Right lobe of liver (tissue), 6 donors: ENCODE results near the gene SNX30. TPM values are rescaled to one million over a fixed set of nuclear protein-coding genes. Genes with fewer than 3 reads are reported as not detected.

Source experiments
- ATAC-seq, 4 donors: fragments of 200-7000 bp; cut with Tn5 transposase; one replicate each; pipeline ENCODE4 v1.9.1; 2020; ENCODE audit warnings: mild to moderate bottlenecking in 4 of 4, moderate library complexity in 4 of 4
- DNase-seq, 3 donors: peaks; one replicate each; pipeline ENCODE4 v3.0.0-alpha.2; 2020
- H3K27ac ChIP-seq, 3 donors: fragments of 200-600 bp; one replicate each; pipeline ENCODE4 v1.8.0; 2022
- H3K27me3 ChIP-seq, 2 donors: fragments of 200-600 bp; one replicate each; pipeline ENCODE4 v1.8.0; 2022
- H3K36me3 ChIP-seq, 4 donors: fragments of 200-600 bp; sonication (generic) in 1 of 4; one replicate each; pipeline versions ENCODE4 v1.5.1 to v1.8.0; 2017 to 2022; ENCODE audit warnings: control low read depth in 1 of 4
- H3K4me1 ChIP-seq, 4 donors: fragments of 200-600 bp; sonication (generic) in 1 of 4; one replicate each; pipeline versions ENCODE4 v1.5.1 to v1.8.0; 2017 to 2022; ENCODE audit warnings: control low read depth in 1 of 4
- H3K4me3 ChIP-seq, 3 donors: fragments of 200-600 bp; one replicate each; pipeline ENCODE4 v1.8.0; 2022
- H3K9me3 ChIP-seq, 4 donors: fragments of 200-600 bp; sonication (generic) in 1 of 4; one replicate each; pipeline versions ENCODE4 v1.5.1 to v1.8.0; 2017 to 2022; ENCODE audit warnings: control low read depth in 1 of 4
- POLR2A ChIP-seq: fragments of 450-650 bp; IDR thresholded peaks from one replicate; pipeline ENCODE4 v1.6.1; 2017; ENCODE audit warnings: antibody characterized with exemption, mild to moderate bottlenecking
- WGBS: methylation state at CpG from one replicate; pipeline ENCODE4 v1.1.6; 2018; ENCODE audit warnings: low coverage, low lambda C conversion rate; ENCODE audit not compliant: insufficient coverage; ENCODE audit errors: missing lambda C conversion rate; 5-methylcytosine and 5-hydroxymethylcytosine counted together
- intact Hi-C, 2 donors: fragments of 100-400 bp; cut with DNase I; formaldehyde crosslinking; loops; one replicate each; pipeline versions ENCODE4 v1.11.2 to v1.14.1; 2022
- total RNA-seq, 6 experiments: library from RNA; depleted of rRNA in 2 of 6; stranded (reverse); fragments of >200 nt in 2 of 6; fragmentation: NEBNext Ultra II Directional in 3 of 6; extraction: Animal tissue kit (Norgen Biotek cat#: 25700) in 3 of 6; gene quantifications; one replicate each; pipeline versions ENCODE4 v1.1.0 to v1.2.4, GENCODE V29; 2016 to 2023
- TF ChIP-seq, protein P1 (sequence below), 4 donors: fragments of 200-600 bp in 3 of 4; fragments of 450-650 bp in 1 of 4; IDR thresholded peaks; one replicate each; pipeline versions ENCODE4 v1.5.1 to v1.8.0; 2016 to 2022; ENCODE audit warnings: antibody characterized with exemption in 4 of 4, mild to moderate bottlenecking in 2 of 4
- donor health status: DM: no; HTN: yes; CAD: no.
- donor health status: DM: no; HTN: no; CAD: no.
- donor health status: DM: no; HTN: no; CAD: no.
- donor health status: DM: no; HTN: yes; CAD: no.
- donor health status: DM: no; HTN: yes; CAD: no.

Gene SNX30
- total RNA-seq, 6 experiments from 2014 or later, result 5.2 to 9.0 (median 7.5) TPM

DNA sequence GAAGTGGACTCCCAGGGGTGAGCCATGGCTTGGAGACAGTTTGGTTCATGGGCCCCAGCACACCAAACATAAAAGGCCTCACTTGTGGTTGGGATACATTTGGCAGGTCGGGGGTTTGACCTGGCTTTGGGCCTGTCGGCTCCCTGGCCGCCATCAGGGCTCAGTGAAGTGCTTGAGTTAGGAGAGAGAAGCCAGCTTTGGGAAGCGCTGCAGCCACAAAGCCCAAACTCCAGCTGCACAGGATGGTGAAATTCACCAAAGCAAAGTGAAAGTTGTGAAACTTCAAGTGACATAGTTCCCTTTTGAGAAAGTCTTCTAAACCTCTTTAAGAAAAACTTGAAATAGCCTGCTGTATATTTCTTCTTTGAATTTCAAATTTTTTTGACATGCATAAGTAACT lies 112.7 kb downstream of the SNX30 start:
- ATAC-seq, result peak; percentile 26 to 46 (median 30)
- Histone ChIP-seq H3K9me3 (no peaks in the 10 kb centered on the region), H3K27ac (no peak overlapping the region), H3K36me3 (no peaks in the 10 kb centered on the region), H3K4me3 (no peak overlapping the region), H3K4me1 (peaks cover 0 to 10% (median 0%) of the 10 kb centered on the region in 4 donors), H3K27me3 (no peaks in the 10 kb centered on the region)
- WGBS, result 0% methylated on average over 1 of the region's 4 CpGs
- intact Hi-C loops, result no loop called here
- DNase-seq, result no peak
- TF ChIP-seq, protein P1, sequence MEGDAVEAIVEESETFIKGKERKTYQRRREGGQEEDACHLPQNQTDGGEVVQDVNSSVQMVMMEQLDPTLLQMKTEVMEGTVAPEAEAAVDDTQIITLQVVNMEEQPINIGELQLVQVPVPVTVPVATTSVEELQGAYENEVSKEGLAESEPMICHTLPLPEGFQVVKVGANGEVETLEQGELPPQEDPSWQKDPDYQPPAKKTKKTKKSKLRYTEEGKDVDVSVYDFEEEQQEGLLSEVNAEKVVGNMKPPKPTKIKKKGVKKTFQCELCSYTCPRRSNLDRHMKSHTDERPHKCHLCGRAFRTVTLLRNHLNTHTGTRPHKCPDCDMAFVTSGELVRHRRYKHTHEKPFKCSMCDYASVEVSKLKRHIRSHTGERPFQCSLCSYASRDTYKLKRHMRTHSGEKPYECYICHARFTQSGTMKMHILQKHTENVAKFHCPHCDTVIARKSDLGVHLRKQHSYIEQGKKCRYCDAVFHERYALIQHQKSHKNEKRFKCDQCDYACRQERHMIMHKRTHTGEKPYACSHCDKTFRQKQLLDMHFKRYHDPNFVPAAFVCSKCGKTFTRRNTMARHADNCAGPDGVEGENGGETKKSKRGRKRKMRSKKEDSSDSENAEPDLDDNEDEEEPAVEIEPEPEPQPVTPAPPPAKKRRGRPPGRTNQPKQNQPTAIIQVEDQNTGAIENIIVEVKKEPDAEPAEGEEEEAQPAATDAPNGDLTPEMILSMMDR (IDR thresholded peaks at IDR 0.05), result no peak
- no peak for TF ChIP-seq POLR2A

DNA sequence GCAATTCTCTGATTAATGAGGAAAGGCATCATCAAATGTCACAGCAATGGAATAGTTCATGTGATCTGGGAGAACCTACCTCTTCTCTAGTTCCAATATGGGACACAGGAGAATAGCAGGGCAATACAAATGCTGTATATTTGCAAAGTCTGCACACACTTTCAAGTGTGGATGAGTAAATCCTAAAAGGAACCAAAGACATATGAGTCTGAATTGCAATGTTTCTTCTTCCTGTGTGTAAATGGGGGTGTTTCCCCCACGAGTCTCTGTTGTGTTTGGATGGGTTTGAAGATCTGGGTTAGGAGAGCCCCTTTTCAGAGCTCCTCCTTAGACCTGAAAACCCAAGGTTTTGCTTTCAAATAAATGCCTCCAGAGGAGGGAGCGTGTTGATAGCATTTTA lies 113.2 kb downstream of the SNX30 start:
- Histone ChIP-seq H3K27ac (no peak overlapping the region), H3K4me3 (no peak overlapping the region), H3K36me3 (no peaks in the 10 kb centered on the region), H3K27me3 (no peaks in the 10 kb centered on the region), H3K9me3 (no peaks in the 10 kb centered on the region), H3K4me1 (peaks cover 0 to 5% (median 0%) of the 10 kb centered on the region in 4 donors)
- WGBS, result 67% methylated on average over 2 of the region's 2 CpGs
- DNase-seq, result no peak
- ATAC-seq, result no peak
- intact Hi-C loops, result no loop called here
- no peak for TF ChIP-seq POLR2A
- TF ChIP-seq, protein P1 (IDR thresholded peaks at IDR 0.05), result no peak

GRCh38 chr9:112864403-112864802 lies 113.8 kb downstream of the SNX30 start:
- Histone ChIP-seq H3K4me3 (no peak overlapping the region), H3K27ac (no peak overlapping the region), H3K9me3 (no peaks in the 10 kb centered on the region), H3K36me3 (no peaks in the 10 kb centered on the region), H3K4me1 (no peaks in the 10 kb centered on the region), H3K27me3 (no peaks in the 10 kb centered on the region)
- intact Hi-C loops, result no loop called here
- TF ChIP-seq POLR2A, result no peak
- TF ChIP-seq, protein P1 (IDR thresholded peaks at IDR 0.05), result no peak
- DNase-seq, result no peak
- WGBS, result 33% methylated on average over 2 of the region's 3 CpGs
- ATAC-seq, result no peak

GRCh38 chr9:112864982-112865381 lies 114.4 kb downstream of the SNX30 start:
- no peaks in the 10 kb centered on the region for H3K27me3 ChIP-seq
- WGBS, result 62% methylated on average over 4 of the region's 7 CpGs
- no peak for DNase-seq
- no peak for ATAC-seq
- no peaks in the 10 kb centered on the region for H3K36me3 ChIP-seq
- H3K27ac ChIP-seq, result no peak overlapping the region
- intact Hi-C loops, result no loop called here
- no peaks in the 10 kb centered on the region for H3K9me3 ChIP-seq
- no peak overlapping the region for H3K4me3 ChIP-seq
- TF ChIP-seq, protein P1 (IDR thresholded peaks at IDR 0.05), result no peak
- no peak for TF ChIP-seq POLR2A
- H3K4me1 ChIP-seq, result no peaks in the 10 kb centered on the region
